ENCODE data around the gene TET3.

DNA sequence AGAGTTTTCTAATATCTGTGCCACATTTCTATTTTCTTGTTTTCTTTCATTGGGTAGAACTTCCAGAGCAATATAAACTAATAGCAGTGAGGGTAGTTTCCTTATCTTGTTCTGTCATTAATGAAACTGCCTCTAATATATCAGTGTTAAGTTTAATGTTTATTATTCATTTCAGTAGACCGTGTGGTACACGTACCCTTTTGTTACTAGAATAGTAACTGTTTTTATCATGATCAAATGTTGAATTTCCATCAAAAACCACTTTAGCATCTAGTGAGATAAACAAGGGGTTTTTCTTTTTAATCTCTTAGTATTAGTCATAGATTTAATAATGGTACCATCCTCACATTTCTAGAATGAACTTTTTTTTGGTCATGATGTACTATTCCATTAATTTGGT lies 42.0 kb upstream of the TET3 start:
- TF ChIP-seq, protein P1, sequence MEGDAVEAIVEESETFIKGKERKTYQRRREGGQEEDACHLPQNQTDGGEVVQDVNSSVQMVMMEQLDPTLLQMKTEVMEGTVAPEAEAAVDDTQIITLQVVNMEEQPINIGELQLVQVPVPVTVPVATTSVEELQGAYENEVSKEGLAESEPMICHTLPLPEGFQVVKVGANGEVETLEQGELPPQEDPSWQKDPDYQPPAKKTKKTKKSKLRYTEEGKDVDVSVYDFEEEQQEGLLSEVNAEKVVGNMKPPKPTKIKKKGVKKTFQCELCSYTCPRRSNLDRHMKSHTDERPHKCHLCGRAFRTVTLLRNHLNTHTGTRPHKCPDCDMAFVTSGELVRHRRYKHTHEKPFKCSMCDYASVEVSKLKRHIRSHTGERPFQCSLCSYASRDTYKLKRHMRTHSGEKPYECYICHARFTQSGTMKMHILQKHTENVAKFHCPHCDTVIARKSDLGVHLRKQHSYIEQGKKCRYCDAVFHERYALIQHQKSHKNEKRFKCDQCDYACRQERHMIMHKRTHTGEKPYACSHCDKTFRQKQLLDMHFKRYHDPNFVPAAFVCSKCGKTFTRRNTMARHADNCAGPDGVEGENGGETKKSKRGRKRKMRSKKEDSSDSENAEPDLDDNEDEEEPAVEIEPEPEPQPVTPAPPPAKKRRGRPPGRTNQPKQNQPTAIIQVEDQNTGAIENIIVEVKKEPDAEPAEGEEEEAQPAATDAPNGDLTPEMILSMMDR (conservative IDR thresholded peaks at IDR 0.05; ENCODE audit: low read depth, low read length), result no peak
- TF ChIP-seq MAFK (IDR thresholded peaks at IDR 0.05; ENCODE audit: low read depth, low read length) (no peak), POLR2A (IDR thresholded peaks at IDR 0.05; ENCODE audit: low read depth, low read length) (no peak), SMC3 (IDR thresholded peaks at IDR 0.05; ENCODE audit: low read depth, low read length) (no peak), CEBPB (IDR thresholded peaks at IDR 0.05; ENCODE audit: low read depth, low read length) (no peak), RCOR1 (IDR thresholded peaks at IDR 0.05; ENCODE audit: insufficient replicate concordance, low read length) (no peak), RAD21 (IDR thresholded peaks at IDR 0.05; ENCODE audit: low read length) (no peak), MAZ (IDR thresholded peaks at IDR 0.05; ENCODE audit: borderline replicate concordance, low read depth, low read length) (no peak), RFX5 (IDR thresholded peaks at IDR 0.05; ENCODE audit: low read depth, low read length) (no peak), MXI1 (IDR thresholded peaks at IDR 0.05; ENCODE audit: borderline replicate concordance, low read depth, low read length) (no peak), FOS (IDR thresholded peaks at IDR 0.05; ENCODE audit: low read depth, low read length) (no peak), BHLHE40 (IDR thresholded peaks at IDR 0.05; ENCODE audit: low read depth, low read length) (no peak)
- TF ChIP-seq, protein P2, sequence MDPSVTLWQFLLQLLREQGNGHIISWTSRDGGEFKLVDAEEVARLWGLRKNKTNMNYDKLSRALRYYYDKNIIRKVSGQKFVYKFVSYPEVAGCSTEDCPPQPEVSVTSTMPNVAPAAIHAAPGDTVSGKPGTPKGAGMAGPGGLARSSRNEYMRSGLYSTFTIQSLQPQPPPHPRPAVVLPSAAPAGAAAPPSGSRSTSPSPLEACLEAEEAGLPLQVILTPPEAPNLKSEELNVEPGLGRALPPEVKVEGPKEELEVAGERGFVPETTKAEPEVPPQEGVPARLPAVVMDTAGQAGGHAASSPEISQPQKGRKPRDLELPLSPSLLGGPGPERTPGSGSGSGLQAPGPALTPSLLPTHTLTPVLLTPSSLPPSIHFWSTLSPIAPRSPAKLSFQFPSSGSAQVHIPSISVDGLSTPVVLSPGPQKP (IDR thresholded peaks at IDR 0.05; ENCODE audit: borderline replicate concordance, low read depth, low read length), result no peak
- TF ChIP-seq, protein P3, sequence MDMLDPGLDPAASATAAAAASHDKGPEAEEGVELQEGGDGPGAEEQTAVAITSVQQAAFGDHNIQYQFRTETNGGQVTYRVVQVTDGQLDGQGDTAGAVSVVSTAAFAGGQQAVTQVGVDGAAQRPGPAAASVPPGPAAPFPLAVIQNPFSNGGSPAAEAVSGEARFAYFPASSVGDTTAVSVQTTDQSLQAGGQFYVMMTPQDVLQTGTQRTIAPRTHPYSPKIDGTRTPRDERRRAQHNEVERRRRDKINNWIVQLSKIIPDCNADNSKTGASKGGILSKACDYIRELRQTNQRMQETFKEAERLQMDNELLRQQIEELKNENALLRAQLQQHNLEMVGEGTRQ (IDR thresholded peaks at IDR 0.05; ENCODE audit: low read depth, low read length), result no peak
